GM19372 (cell line): ENCODE data around the gene UBN2.
"Not testable (repeated sequence)": the region's sequence is repeated elsewhere in the genome, so short reads cannot be mapped to it uniquely, and the experiment has no call there.

Experiments used
- ATAC-seq: cut with Tn5 transposase; IDR thresholded peaks from one replicate; pipeline ENCODE4 v1.9.1; 2021; ENCODE audit warnings: mild to moderate bottlenecking, low read depth, moderate library complexity; ENCODE audit not compliant: unreplicated experiment

Gene UBN2

GRCh38 chr7:139230774-139231512 is at the start of gene UBN2:
UBN2 (plus strand) TSS chr7:139231237; CDS start chr7:139231485, 248 bp downstream.
- peak; percentile 97 for ATAC-seq

- no peak for ATAC-seq
Observed at GRCh38 chr7:139181404-139181803, 49.6 kb upstream of the UBN2 start.

- ATAC-seq, result no peak
Observed at GRCh38 chr7:139182363-139182762, 48.7 kb upstream of the UBN2 start.

GRCh38 chr7:139183251-139183650 is 47.8 kb upstream of the UBN2 start:
- ATAC-seq, result no peak

- no peak for ATAC-seq
Observed at GRCh38 chr7:139183878-139184338, 47.1 kb upstream of the UBN2 start.

GRCh38 chr7:139186146-139186545 is 44.9 kb upstream of the UBN2 start:
- ATAC-seq, result no peak

GRCh38 chr7:139189357-139189756 is 41.7 kb upstream of the UBN2 start:
- ATAC-seq, result no peak

- no peak for ATAC-seq
Observed at GRCh38 chr7:139192014-139192706, 38.9 kb upstream of the UBN2 start.

GRCh38 chr7:139200382-139200781 is 30.7 kb upstream of the UBN2 start:
- ATAC-seq, result no peak

GRCh38 chr7:139203992-139204391 is 27.0 kb upstream of the UBN2 start:
- no peak for ATAC-seq

GRCh38 chr7:139205843-139206242 is 25.2 kb upstream of the UBN2 start:
- no peak for ATAC-seq

- no peak for ATAC-seq
Observed at GRCh38 chr7:139212133-139212532, 18.9 kb upstream of the UBN2 start.

GRCh38 chr7:139213489-139213888 is 17.5 kb upstream of the UBN2 start:
- ATAC-seq, result not testable (repeated sequence)

- ATAC-seq, result no peak
Observed at GRCh38 chr7:139218173-139218572, 12.9 kb upstream of the UBN2 start.

GRCh38 chr7:139224219-139224618 is 6.8 kb upstream of the UBN2 start:
- no peak for ATAC-seq

- not testable (repeated sequence) for ATAC-seq
Observed at GRCh38 chr7:139224836-139225235, 6.2 kb upstream of the UBN2 start.

GRCh38 chr7:139225286-139226157 is 5.5 kb upstream of the UBN2 start:
- ATAC-seq, result not testable (repeated sequence)

GRCh38 chr7:139226158-139226515 is 4.9 kb upstream of the UBN2 start:
- not testable (repeated sequence) for ATAC-seq

- ATAC-seq, result not testable (repeated sequence)
Observed at GRCh38 chr7:139226988-139227488, 4.0 kb upstream of the UBN2 start.

- no peak for ATAC-seq
Observed at GRCh38 chr7:139230023-139230422, 1.0 kb upstream of the UBN2 start.

GRCh38 chr7:139230484-139230773 is 608 bp upstream of the UBN2 start:
- ATAC-seq, result no peak
